Measurements from ENCODE around the gene CLEC16A.

The CLEC16A gene, protein sequence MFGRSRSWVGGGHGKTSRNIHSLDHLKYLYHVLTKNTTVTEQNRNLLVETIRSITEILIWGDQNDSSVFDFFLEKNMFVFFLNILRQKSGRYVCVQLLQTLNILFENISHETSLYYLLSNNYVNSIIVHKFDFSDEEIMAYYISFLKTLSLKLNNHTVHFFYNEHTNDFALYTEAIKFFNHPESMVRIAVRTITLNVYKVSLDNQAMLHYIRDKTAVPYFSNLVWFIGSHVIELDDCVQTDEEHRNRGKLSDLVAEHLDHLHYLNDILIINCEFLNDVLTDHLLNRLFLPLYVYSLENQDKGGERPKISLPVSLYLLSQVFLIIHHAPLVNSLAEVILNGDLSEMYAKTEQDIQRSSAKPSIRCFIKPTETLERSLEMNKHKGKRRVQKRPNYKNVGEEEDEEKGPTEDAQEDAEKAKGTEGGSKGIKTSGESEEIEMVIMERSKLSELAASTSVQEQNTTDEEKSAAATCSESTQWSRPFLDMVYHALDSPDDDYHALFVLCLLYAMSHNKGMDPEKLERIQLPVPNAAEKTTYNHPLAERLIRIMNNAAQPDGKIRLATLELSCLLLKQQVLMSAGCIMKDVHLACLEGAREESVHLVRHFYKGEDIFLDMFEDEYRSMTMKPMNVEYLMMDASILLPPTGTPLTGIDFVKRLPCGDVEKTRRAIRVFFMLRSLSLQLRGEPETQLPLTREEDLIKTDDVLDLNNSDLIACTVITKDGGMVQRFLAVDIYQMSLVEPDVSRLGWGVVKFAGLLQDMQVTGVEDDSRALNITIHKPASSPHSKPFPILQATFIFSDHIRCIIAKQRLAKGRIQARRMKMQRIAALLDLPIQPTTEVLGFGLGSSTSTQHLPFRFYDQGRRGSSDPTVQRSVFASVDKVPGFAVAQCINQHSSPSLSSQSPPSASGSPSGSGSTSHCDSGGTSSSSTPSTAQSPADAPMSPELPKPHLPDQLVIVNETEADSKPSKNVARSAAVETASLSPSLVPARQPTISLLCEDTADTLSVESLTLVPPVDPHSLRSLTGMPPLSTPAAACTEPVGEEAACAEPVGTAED

DNA sequence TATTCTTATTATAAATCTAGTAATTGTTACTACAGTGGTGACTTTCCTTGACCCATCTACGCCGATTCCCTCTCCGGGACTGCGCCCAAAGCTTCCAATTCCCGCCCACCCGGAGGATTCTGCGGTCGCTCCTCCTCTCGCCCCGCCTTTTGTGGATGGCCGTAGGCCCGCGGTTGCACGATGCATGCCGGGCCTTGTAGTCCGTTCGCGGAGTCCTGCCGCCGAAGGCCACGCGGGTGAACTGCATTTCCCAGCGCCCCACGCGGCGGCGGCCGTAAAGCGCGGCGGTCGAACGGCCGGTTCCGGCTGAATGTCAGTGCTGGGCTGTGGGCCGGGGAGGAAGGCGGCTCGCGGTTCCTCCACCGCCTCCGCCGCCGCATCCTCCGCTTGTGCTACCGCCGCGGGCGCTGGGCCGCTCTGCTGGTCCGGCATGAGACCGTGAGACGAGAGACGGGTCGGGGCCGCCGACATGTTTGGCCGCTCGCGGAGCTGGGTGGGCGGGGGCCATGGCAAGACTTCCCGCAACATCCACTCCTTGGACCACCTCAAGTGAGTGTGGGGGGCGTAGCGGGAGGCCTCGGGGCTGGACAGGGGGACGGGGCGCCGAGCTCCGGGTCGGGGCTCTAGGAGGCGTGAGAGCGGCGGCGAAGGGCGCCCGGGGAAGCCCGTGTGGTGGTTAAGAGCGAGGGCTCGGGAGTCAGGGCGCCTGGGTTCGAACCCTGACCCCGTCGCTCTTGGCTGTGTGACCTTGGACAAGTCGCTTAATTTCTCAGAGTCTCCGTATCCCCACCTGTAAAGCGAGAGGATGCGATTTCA is at the start of gene CLEC16A:
Gene CLEC16A, plus strand, starts transcription at position 316 of the 816 bp plus-strand sequence. Its CDS starts 154 bp downstream, at position 470.
- DNase-seq, result peak; percentile 52

DNA sequence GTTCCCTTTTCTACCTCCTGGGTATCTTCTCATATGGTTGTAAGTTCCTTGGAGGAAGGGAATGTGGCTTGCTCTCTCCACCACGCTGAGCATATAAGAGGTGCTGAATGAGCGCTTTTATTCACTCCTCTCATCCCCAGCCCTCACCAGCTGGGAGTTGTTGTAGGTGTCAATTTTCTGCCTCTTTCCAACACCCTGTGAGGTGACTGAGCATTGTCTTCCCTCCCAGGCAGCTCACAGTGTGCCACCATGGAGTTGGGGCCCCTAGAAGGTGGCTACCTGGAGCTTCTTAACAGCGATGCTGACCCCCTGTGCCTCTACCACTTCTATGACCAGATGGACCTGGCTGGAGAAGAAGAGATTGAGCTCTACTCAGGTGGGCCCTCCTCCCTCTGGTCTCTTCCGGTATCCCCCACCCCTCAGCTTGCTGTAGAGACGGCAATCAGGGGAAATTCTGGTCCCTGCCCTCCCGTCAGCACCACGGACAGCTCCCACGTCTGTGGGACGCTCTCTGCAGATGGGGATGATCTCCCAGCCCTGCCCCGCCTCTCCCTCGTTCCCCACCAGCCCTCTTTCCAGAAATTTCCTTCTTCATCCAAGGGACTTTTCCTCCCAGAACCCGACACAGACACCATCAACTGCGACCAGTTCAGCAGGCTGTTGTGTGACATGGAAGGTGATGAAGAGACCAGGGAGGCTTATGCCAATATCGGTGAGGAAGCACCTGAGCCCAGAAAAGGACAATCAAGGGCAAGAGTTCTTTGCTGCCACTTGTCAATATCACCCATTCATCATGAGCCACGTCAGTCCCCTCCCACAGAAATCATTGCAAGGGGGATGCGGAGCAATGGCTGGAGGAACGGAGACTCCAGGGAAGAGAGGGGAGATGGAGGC is 49.1 kb upstream of the CLEC16A start:
- no peak for DNase-seq

DNA sequence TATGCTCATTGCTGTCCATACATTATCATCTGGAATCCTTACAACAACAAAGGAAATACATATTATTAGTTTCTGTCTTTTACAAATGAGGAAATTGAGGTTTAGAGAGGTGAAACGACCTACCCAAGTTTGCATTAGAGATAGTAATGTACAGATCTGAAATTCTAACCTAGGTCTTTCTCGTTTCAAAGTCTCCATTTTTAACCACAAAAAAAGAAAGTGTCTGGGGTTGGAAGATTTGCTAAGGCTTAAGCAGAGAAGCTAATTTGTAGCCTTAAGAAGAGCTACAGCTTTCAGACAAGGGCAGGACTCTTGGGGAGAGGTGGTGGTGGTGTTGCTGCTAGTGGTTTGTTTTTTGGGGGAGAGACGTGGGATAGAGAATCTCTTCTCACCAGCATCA is 48.2 kb upstream of the CLEC16A start:
- no peak for DNase-seq

- DNase-seq, result no peak
Observed at GRCh38 chr16:10896723-10897122, 47.6 kb upstream of the CLEC16A start.

- DNase-seq, result no peak
Observed at GRCh38 chr16:10897134-10897533, 47.2 kb upstream of the CLEC16A start.

DNA sequence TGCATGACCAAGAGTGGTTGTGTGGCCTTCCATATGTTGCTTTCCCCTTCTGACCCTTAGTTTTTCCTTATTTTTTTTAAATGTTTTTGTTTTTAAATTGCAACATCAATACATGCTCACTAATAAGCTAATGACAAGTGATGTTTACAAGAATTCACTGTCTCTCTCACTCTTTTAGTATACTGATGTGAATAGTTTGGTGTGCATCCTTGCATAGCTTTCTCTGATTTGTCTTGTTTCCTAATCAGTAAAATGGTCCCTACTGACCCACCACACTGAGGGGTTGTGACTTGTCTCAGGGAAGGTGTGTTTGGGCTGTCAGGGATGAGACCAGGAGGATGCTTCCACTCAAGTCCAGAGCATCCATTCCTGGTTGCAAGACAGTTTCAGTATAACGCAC is 41.4 kb upstream of the CLEC16A start:
- no peak for DNase-seq

DNA sequence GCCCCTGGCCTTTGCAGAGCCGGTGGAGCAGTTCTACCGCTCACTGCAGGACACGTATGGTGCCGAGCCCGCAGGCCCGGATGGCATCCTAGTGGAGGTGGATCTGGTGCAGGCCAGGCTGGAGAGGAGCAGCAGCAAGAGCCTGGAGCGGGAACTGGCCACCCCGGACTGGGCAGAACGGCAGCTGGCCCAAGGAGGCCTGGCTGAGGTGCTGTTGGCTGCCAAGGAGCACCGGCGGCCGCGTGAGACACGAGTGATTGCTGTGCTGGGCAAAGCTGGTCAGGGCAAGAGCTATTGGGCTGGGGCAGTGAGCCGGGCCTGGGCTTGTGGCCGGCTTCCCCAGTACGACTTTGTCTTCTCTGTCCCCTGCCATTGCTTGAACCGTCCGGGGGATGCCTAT is 37.9 kb upstream of the CLEC16A start:
- no peak for DNase-seq

DNA sequence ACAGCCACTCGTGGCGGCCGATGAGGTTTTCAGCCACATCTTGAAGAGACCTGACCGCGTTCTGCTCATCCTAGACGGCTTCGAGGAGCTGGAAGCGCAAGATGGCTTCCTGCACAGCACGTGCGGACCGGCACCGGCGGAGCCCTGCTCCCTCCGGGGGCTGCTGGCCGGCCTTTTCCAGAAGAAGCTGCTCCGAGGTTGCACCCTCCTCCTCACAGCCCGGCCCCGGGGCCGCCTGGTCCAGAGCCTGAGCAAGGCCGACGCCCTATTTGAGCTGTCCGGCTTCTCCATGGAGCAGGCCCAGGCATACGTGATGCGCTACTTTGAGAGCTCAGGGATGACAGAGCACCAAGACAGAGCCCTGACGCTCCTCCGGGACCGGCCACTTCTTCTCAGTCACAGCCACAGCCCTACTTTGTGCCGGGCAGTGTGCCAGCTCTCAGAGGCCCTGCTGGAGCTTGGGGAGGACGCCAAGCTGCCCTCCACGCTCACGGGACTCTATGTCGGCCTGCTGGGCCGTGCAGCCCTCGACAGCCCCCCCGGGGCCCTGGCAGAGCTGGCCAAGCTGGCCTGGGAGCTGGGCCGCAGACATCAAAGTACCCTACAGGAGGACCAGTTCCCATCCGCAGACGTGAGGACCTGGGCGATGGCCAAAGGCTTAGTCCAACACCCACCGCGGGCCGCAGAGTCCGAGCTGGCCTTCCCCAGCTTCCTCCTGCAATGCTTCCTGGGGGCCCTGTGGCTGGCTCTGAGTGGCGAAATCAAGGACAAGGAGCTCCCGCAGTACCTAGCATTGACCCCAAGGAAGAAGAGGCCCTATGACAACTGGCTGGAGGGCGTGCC is 37.2 kb upstream of the CLEC16A start:
- no peak for DNase-seq

- no peak for DNase-seq
Observed at GRCh38 chr16:10907757-10908045, 36.7 kb upstream of the CLEC16A start.

DNA sequence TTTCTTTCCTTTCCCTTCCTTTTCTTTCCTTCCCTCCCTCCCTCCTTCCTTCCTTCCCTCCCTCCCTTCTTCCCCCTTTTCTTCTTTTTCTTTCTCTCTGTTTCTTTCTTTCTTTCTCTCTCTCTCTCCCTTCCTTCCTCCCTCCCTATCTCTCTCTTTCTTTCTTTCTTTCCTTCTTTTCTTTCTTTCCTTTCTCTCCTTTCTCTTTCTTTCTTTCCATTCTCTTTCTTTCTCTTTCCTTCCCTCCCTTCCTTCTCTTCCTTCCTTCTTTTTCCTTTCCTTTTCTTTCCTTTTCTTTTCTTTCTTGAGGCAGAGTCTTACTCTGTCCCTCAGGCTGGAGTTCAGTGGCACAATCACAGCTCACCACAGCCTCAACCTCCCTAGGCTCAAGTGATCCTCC is 33.1 kb upstream of the CLEC16A start:
- no peak for DNase-seq

- no peak for DNase-seq
Observed at GRCh38 chr16:10916534-10916933, 27.8 kb upstream of the CLEC16A start.

GRCh38 chr16:10918294-10919002 is 25.9 kb upstream of the CLEC16A start:
- DNase-seq, result peak; percentile 47

- no peak for DNase-seq
Observed at GRCh38 chr16:10919003-10919351, 25.4 kb upstream of the CLEC16A start.

- no peak for DNase-seq
Observed at GRCh38 chr16:10920726-10921427, 23.5 kb upstream of the CLEC16A start.

DNA sequence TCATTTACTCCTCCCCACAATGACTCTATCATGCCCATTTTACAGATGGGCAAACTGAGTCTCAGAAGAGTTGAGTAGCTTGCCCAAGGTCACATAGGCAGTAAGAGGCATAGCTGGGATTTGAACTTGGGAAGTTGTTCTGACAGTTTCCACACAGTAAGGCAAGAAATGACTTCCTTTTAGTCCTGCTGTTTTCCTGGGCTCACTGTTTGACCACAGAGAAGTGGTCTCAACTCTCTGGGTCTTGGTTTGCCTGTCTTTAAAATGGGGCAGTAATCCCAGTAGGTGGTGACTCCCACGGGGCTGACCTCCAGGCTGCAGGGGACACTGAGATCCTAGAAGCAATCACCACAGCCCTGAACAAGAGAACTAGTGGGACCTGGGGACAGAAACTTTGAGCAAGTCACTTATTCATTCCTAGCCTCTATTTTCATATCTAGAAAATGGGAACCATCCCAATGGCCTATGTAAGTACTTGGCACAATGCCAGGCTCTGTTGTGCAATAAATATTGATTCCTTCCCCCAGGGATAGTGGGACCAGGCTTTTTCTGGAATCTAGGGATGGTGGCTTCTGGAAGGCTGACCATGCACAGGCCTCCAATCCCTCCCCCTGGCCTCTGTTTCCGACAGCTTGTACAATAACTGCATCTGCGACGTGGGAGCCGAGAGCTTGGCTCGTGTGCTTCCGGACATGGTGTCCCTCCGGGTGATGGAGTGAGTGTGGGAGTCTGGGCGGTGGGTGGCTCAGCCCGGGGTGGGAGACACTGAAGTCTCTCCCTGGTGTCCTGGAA is 22.6 kb upstream of the CLEC16A start:
- DNase-seq, result no peak

DNA sequence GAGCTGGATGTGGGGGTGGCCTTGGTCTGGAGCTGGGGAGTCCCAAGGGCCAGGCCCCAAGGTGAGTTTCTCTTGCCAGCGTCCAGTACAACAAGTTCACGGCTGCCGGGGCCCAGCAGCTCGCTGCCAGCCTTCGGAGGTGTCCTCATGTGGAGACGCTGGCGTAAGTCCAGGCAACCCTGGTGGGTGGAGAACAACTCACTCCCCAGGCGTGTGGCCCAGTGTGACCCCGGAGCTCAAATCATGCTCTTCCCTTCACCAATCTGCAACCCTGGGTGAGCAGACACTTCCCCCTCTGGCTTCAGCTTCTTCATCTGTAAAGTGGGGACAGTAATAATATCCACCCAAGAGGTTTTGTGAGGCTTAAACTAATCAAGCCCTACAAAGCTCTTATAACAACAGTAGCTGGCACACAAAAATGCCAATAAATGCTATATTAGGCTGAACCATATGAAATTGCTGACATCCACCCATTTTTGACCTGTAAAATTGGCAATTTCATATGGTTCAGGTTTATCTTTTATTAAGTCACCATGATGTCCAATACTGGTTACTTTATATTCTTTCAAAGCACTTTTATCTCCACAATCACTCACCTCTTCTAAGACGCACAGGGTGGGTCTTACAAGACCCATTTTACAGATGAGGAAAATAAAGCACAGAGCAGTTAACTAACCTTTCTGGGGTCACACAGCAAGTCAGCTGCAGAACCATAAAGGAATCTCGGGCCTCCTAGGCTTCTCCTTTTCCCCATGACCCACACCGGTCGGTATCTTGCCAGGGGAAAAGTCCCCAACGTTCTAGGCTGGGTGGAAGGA is 21.8 kb upstream of the CLEC16A start:
- no peak for DNase-seq

GRCh38 chr16:10923146-10923649 is 21.2 kb upstream of the CLEC16A start:
- no peak for DNase-seq

Data from NCI-H748 treated with DMSO at 0.1 percent for 48 hours (cell line).